Measurements from ENCODE around the gene TMEM87A.
A peak's percentile ranks its signal among the peaks of the same experiment; 100 is the strongest.
"Not testable (repeated sequence)": the region's sequence is repeated elsewhere in the genome, so short reads cannot be mapped to it uniquely, and the experiment has no call there.

Gene TMEM87A

GRCh38 chr15:42272939-42273899, at the start of gene TMEM87A, which contains the start of gene GANC:
TMEM87A (minus strand) TSS chr15:42273433; CDS start chr15:42273398, 35 bp downstream.
GANC (plus strand) TSS chr15:42273201; CDS start chr15:42274482, 1,281 bp downstream.
- peak; percentile 97 for DNase-seq

DNA sequence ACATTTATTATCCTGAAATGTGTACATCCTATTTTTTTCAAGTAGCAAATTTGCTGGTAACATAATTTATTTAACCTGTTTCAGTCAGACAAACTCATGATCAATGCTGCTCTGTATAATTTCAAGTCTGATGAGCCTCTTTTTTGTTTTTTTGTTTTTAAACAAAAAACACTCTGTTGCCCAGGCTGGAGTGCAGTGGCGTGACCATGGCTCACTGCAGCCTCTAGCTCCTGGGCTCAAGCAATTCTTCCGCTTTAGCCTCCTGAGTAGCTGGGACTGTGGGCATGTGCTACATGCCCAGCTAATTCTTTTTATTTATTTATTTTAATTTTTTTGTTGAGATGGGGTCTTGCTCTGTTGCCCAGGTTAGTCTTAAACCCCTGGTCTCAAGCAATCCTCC, 46.0 kb upstream of the TMEM87A start:
- no peak for DNase-seq

DNA sequence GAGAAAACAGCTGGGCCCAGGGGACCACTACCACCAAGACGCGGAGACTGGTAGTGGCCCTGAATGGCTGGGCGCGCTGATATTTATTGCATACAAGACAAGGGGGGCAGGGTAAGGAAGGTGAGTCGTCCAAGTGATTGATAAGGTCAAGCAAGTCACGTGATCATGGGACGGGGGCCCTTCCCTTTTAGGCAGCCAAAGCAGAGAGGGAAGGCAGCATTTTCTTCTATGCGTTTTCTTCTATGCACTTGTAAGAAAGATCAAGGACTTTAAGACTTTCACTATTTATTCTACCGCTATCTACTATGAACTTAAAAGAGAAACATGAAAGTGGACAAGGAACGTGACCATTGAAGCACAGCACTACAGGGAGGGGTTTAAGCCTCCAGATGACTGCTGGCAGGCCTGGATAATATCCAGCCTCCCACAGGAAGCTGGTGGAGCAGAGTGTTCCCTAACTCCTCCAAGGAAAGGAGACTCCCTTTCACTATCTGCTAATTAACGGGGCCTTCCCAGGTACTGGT, 43.1 kb upstream of the TMEM87A start:
- not testable (repeated sequence) for DNase-seq

- no peak for DNase-seq
Measured at GRCh38 chr15:42315521-42315920, 42.3 kb upstream of the TMEM87A start.

DNA sequence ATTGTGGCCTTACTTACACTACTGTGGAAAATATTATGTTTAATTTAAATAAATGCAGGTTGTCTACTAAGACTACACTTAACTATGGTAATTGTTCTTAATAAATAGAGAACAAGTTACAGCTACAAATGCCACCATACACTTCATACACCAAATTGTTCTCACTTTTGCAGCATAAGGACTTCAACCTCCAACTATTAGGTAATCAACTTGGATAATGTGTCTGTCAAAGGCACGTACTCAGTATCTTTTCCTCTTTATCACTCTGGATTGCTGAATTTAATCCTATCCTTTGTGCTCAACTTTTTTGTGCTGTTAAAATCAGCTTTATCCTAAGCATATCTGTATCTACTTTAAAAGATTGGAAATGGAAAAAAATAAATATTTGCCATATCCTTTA, 41.6 kb upstream of the TMEM87A start:
- DNase-seq = no peak

- DNase-seq = no peak
Measured at GRCh38 chr15:42313463-42313862, 40.2 kb upstream of the TMEM87A start.

DNA sequence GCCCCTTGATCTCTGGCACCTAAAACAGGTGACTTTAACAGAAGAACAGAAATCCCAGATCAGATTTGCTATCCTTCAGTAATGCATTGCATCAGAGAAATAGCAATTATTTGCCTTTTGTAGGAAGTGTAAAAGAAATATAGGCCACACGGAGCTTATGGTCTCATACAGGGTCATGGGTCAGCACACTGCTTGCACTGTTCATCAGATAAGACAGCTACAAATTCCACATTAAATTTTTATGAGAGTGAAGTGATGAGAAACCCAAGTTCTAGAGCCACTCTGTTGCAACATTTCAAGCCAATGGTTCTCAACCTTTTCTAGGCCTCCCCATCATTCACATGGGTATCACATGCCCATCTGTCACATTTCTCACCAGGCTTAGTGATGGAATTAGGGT, 33.4 kb upstream of the TMEM87A start:
- no peak for DNase-seq

- DNase-seq = not testable (repeated sequence)
Measured at GRCh38 chr15:42301004-42301403, 27.8 kb upstream of the TMEM87A start.

DNA sequence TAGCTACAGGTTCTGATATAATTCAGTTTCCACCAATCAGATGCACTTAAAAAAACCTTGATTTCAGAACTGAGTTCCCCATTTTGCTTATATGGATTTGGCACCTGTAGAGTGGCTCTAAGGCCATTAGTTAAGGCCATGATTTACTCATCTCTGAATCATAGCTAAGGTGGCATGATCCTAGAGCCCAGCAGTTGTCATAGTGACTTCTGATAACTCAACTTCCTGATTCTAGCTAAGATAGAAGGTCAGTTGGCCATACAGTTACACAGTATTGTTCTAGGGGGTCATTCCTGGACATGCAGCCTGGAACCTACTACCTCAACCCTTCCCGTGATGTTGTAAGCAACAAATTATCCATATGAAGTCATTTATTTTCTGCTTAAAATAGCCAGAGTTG, 15.9 kb upstream of the TMEM87A start:
- DNase-seq = no peak

DNA sequence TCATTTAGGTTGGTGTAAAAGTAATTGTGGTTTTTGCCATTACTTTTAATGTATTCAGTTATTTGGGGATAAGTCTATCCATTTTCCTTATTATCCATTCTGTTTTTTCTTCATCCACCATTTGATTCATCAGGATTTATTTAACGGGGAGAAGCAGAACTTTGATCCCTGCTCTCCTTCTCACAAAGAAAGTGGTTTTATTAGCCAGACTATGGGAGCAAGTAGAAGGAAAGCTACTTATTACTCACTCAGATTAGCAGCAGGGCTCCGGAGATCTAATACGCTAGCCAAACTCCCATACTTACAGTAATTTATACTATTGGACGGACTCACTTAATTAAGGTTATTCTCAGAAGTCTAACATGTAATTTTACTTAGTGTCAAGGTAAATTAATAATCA, 14.7 kb upstream of the TMEM87A start:
- DNase-seq = no peak

- no peak for DNase-seq
Measured at GRCh38 chr15:42286445-42287029, 13.3 kb upstream of the TMEM87A start.

DNA sequence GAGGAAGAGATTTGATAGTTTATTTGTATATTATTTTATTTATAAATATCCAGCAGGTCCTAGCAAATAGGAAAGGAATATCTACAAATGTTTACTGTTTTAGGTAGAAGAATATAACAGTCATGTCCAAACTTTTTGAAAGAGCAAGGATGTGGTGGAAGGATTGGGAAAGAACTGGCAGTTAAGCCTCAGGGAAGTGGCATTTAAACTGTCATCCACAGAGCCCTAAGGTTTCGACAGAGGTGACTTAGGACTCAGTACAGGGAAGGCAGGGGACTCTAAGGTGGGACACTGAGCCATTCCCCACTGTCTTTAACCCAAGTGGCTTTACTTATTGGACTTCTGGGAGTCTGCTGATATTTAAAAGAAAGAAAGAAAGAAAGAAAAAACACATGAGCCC, 11.8 kb upstream of the TMEM87A start:
- no peak for DNase-seq

DNA sequence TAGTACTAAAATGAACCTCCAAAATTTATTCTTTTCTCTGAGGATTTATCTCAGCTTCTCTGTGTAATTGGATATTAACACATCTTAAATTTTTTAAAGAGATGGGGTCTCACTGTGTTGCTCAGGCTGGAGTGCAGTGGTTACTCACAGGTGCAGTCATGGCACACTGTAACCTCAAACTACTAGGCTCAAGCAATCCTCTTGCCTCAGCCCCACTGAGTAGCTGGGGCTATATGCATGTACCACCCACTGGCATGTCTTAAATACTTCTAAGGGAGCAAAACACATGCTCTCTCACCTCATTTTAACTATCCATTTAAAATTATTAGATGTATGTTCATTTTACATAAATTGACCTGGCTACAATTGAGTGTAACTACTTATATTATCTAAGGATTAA, 11.3 kb upstream of the TMEM87A start:
- DNase-seq = no peak

GRCh38 chr15:42283671-42284070, 10.4 kb upstream of the TMEM87A start:
- DNase-seq = no peak

DNA sequence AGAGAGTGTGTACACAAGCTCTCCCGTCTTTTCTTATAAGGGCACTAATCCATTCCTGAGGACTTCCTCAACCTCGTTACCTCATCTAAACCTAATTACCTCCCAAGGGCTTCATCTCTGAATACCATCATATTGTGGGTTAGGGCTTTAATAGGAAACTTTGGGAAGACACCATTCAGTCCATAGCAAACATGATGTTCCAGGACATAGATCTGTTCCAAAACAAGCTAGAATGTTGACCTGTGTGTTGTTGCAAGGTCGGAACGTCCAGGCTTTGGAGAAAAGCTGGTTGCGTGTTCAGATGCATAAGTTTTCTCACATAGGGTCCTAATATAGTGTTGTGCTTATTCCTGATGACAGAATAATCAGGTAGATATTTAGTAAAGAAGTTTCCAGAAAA, 9.7 kb upstream of the TMEM87A start:
- DNase-seq = no peak

DNA sequence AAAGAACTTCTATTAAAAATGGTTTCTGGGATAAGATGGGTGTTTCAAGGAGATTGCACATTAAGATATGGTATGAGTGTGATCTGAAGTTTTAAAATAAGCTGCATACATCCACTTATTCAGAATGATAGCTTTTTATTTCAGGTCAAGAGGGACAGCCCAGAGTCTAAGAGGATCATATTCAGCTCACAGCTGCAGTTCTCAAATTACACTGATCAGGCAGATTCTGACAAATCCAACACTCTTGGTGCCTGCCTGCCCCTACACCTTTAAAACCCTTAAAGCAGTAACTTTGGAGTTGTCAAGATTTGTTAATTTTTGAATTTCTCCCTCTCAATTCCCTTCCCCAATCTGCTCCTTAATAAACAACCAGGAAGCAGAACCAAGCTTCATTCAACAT, 9.1 kb upstream of the TMEM87A start:
- DNase-seq = no peak

GRCh38 chr15:42279234-42279723, 6.0 kb upstream of the TMEM87A start:
- no peak for DNase-seq

- no peak for DNase-seq
Measured at GRCh38 chr15:42276762-42277161, 3.5 kb upstream of the TMEM87A start.

- DNase-seq = no peak
Measured at GRCh38 chr15:42275780-42276391, 2.7 kb upstream of the TMEM87A start.

GRCh38 chr15:42274702-42274989, 1.4 kb upstream of the TMEM87A start:
- DNase-seq = no peak

GRCh38 chr15:42273900-42274701, 868 bp upstream of the TMEM87A start:
- DNase-seq = peak; percentile 23

DNA sequence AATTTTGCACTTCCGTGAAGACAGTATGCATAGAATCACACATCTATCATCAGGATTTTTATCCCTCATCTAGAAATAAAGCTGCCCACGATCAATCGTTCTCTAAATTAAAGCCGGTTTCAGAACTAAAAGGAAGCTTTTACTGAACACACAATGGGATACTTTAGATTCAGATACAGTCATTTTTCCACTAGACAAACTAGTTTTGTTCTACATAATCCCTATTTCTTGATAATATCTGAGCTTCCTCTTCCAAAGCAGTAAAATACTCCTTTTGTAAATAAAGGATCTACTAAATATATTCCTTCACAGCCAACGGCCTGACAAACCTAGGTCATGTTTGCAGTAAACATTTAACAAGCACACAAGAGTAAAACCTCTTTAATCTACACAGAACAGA, 2.2 kb downstream of the TMEM87A start:
- DNase-seq = no peak

GRCh38 chr15:42270551-42270950, 2.7 kb downstream of the TMEM87A start:
- no peak for DNase-seq

Measured in NCI-H345 (cell line).